HUES6 (cell line): ENCODE results near the gene ZBTB1.

ENCODE experiments used
- H3K27ac ChIP-seq: 2 replicates; pipeline ENCODE4 v1.7.0; 2013; ENCODE audit warnings: low read depth, mild to moderate bottlenecking, low read length, inconsistent platforms
- H3K27me3 ChIP-seq: 2 replicates; pipeline ENCODE4 v1.6.1; 2013; ENCODE audit warnings: low read length; ENCODE audit not compliant: control insufficient read depth, insufficient read depth
- H3K36me3 ChIP-seq: 2 replicates; pipeline ENCODE4 v1.6.1; 2013; ENCODE audit warnings: low read length; ENCODE audit not compliant: control insufficient read depth, insufficient read depth
- H3K4me1 ChIP-seq: 2 replicates; pipeline ENCODE4 v1.6.1; 2013; ENCODE audit warnings: low read length; ENCODE audit not compliant: control insufficient read depth, insufficient read depth
- H3K4me3 ChIP-seq: 2 replicates; pipeline ENCODE4 v1.5.1; 2013; ENCODE audit warnings: low read depth, low read length
- H3K9ac ChIP-seq: one replicate; pipeline ENCODE4 v1.6.1; 2013; ENCODE audit warnings: mild to moderate bottlenecking, low read length
- H3K9me3 ChIP-seq: 2 replicates; pipeline ENCODE4 v1.6.1; 2013; ENCODE audit warnings: low read depth, low read length; ENCODE audit not compliant: control insufficient read depth, insufficient read depth

ZBTB1 gene

GRCh38 chr14:64536488-64537245 is 32.1 kb downstream of the ZBTB1 start:
- peaks cover 8% of the 10 kb centered on the region; the same call in 1 of the 2 replicates for H3K4me1 ChIP-seq
- peaks cover 9% of the 10 kb centered on the region for H3K9me3 ChIP-seq
- no peak overlapping the region for H3K9ac ChIP-seq
- peaks cover 10% of the 10 kb centered on the region; the same call in 1 of the 2 replicates for H3K27me3 ChIP-seq
- no peaks in the 10 kb centered on the region for H3K36me3 ChIP-seq
- H3K27ac ChIP-seq, result no peak overlapping the region
- no peak overlapping the region for H3K4me3 ChIP-seq

GRCh38 chr14:64540208-64541202 is 35.9 kb downstream of the ZBTB1 start, which contains the start of gene HSPA2:
Gene HSPA2 (plus strand): TSS chr14:64540741. CDS start chr14:64540850, 109 bp downstream.
- Histone ChIP-seq H3K9me3 (peaks cover 14% of the 10 kb centered on the region), H3K4me3 (peak within 1 kb of the TSS; percentile 63), H3K27me3 (peaks cover 20% of the 10 kb centered on the region; the same call in 1 of the 2 replicates), H3K9ac (peak within 1 kb of the TSS; percentile 67), H3K27ac (peak within 1 kb of the TSS; percentile 78), H3K4me1 (peaks cover 11% of the 10 kb centered on the region; the same call in 1 of the 2 replicates), H3K36me3 (no peaks in the 10 kb centered on the region)

GRCh38 chr14:64541261-64541971 is 36.8 kb downstream of the ZBTB1 start:
- Histone ChIP-seq H3K4me1 (peaks cover 11% of the 10 kb centered on the region; the same call in 1 of the 2 replicates), H3K27me3 (peaks cover 20% of the 10 kb centered on the region; the same call in 1 of the 2 replicates), H3K27ac (no peak overlapping the region), H3K9ac (no peak overlapping the region), H3K9me3 (peaks cover 14% of the 10 kb centered on the region), H3K4me3 (peak overlapping the region; percentile 63), H3K36me3 (no peaks in the 10 kb centered on the region)

- H3K4me1 ChIP-seq, result peaks cover 7% of the 10 kb centered on the region; the same call in 1 of the 2 replicates
- peak overlapping the region; percentile 63 for H3K4me3 ChIP-seq
- no peak overlapping the region for H3K9ac ChIP-seq
These were observed 37.6 kb downstream of the ZBTB1 start for GRCh38 chr14:64541972-64542835.

GRCh38 chr14:64542836-64543201 is 38.2 kb downstream of the ZBTB1 start:
- H3K36me3 ChIP-seq, result no peaks in the 10 kb centered on the region
- H3K27ac ChIP-seq, result no peak overlapping the region
- H3K9me3 ChIP-seq, result peaks cover 14% of the 10 kb centered on the region
- peaks cover 20% of the 10 kb centered on the region; the same call in 1 of the 2 replicates for H3K27me3 ChIP-seq
- H3K4me3 ChIP-seq, result peak overlapping the region; percentile 63
- peaks cover 7% of the 10 kb centered on the region; the same call in 1 of the 2 replicates for H3K4me1 ChIP-seq
- H3K9ac ChIP-seq, result no peak overlapping the region

More at GRCh38 chr14:64541972-64542835, 37.6 kb downstream of the ZBTB1 start:
- Histone ChIP-seq H3K36me3 (no peaks in the 10 kb centered on the region), H3K27me3 (peaks cover 20% of the 10 kb centered on the region; the same call in 1 of the 2 replicates), H3K27ac (no peak overlapping the region), H3K9me3 (peaks cover 14% of the 10 kb centered on the region)

- Histone ChIP-seq H3K9ac (no peak overlapping the region), H3K27ac (no peak overlapping the region), H3K4me3 (peak overlapping the region; percentile 63), H3K27me3 (peaks cover 32% of the 10 kb centered on the region), H3K4me1 (peaks cover 13% of the 10 kb centered on the region), H3K9me3 (peaks cover 14% of the 10 kb centered on the region), H3K36me3 (no peaks in the 10 kb centered on the region)
These were observed 40.2 kb downstream of the ZBTB1 start for GRCh38 chr14:64544607-64545312.

- Histone ChIP-seq H3K9ac (no peak overlapping the region), H3K4me1 (peaks cover 20% of the 10 kb centered on the region), H3K36me3 (no peaks in the 10 kb centered on the region), H3K27me3 (peaks cover 31% of the 10 kb centered on the region), H3K9me3 (no peaks in the 10 kb centered on the region), H3K4me3 (peak overlapping the region; percentile 75), H3K27ac (no peak overlapping the region)
These were observed 44.4 kb downstream of the ZBTB1 start for GRCh38 chr14:64549016-64549415.

GRCh38 chr14:64549791-64550620 is 45.4 kb downstream of the ZBTB1 start, which contains the start of gene PPP1R36:
Gene PPP1R36 (plus strand): TSS chr14:64549961. CDS start chr14:64549998, 37 bp downstream.
- peak within 1 kb of the TSS; percentile 75 for H3K4me3 ChIP-seq
- peaks cover 16% of the 10 kb centered on the region for H3K4me1 ChIP-seq
- H3K27ac ChIP-seq, result no peak within 1 kb of the TSS
- H3K27me3 ChIP-seq, result peaks cover 31% of the 10 kb centered on the region
- peak within 1 kb of the TSS; percentile 45 for H3K9ac ChIP-seq
- H3K36me3 ChIP-seq, result no peaks in the 10 kb centered on the region
- H3K9me3 ChIP-seq, result no peaks in the 10 kb centered on the region
